ENCODE data around the gene AHI1.
A peak's percentile ranks its signal among the peaks of the same experiment; 100 is the strongest.

AHI1 gene

DNA sequence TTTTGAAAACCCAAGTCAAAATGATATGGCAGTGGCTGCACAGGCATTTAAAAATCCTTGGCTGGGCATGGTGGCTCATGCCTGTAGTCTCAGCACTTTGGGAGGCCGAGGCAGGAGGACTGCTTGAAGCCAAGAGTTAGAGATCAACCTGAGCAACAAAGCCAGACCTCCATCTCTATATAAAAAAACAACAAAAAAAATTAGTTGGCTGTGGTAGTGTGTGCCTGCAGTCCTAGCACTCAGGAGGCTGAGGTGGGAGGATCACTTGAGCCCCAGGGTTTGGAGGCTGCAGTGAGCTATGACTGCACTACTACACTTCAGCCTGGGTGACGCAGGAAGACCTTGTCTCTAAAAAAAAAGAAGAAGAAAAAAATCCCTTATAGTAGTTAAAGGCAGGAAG is 173.6 kb downstream of the AHI1 start:
- no peak for DNase-seq

- DNase-seq: no peak
These were observed 174.3 kb downstream of the AHI1 start for GRCh38 chr6:135323202-135323668.

DNA sequence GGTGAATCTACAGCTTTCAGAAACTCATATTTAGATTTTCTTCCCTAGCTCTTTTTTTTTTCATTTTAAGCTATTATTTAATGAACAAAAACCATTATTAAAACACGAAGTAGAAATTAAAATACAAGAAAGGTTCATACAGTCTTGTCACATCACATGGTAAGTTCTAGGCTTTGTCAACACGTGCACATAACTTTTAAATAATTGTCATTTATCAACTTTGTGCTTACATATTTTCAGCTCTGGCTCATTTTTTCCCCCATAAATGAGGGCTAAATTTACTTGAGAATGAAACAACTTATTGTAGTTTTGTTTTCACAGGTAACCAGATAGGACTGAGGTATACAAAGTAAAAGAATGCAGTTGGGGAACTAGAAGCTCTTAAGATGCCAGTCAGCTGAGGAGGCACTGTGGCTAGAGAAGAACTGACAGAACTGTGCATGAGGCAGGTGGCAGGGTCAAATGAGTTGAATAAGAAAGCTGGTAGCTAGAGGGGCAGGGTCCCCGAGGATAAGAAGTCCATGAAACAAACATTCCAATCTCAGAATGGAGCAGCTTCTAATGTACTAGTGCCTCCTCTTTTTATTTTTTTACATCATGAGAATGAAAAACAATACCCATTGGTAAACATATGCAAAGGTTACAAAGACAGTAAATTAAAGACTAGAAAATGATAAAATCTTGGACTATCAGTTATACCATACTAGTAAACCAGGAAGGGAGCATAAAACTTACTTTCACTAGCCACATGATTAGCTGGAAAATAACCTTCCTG is 174.9 kb downstream of the AHI1 start:
- DNase-seq: no peak

GRCh38 chr6:135320721-135321621 is 176.6 kb downstream of the AHI1 start:
- DNase-seq: no peak

DNA sequence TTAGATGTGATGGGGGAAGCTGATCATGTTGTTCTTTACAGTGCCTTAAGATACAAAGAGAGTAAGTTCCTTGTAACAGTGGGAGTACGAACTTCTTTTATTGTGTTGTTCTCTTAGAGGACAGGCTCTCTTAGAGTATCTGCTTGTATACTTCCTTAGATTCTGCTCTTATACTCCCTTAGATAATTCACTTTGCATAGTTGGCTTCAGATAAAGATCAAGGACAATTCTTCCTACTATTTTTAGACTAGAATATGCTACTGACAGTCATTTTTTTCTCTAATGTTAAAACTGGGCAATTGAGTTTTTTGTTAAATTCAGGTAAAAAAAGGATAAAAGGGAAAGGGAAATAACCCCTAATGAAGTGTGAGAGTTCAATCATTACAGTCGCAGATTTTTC is 177.7 kb downstream of the AHI1 start:
- DNase-seq: no peak

- DNase-seq: no peak
These were observed 178.6 kb downstream of the AHI1 start for GRCh38 chr6:135318738-135319469.

DNA sequence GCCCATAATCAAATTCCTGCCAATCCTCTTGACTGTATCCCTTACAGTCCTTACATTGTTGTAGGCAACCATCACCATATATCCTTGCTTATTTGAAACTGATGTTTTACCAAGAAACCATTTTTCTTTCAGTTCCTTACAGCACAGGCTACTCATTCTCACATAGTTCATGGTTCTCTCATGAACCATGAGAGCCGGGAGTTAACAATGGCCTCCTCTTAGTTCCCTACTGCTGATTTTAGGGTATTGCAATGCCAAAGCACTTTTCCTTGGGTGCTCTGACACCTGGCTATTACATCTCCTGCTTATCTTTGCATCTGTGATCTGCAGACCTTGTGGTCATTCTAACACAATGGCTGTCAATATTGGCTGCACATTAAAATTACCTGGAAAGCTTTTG is 183.0 kb downstream of the AHI1 start:
- no peak for DNase-seq

- peak; percentile 67 for DNase-seq
These were observed 185.9 kb downstream of the AHI1 start for GRCh38 chr6:135311446-135312200.

DNA sequence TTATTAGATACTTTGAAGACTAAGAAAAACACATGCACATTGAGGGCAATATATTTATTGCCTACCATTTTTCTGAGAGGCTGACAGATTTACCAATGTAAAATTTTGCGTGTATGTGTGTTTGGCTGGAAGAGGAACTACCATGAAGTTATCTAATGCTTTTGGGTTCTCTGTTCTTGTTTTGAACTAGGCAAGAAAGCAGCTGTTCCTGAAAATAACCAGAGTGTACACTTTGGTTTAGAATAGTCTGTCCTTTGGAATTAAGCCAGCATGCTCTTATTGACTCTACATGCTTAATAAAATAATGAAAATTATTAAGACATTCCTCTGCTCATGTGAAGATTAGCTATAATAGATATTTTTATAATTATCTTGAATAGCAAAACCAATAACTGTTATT is 187.2 kb downstream of the AHI1 start:
- no peak for DNase-seq

DNA sequence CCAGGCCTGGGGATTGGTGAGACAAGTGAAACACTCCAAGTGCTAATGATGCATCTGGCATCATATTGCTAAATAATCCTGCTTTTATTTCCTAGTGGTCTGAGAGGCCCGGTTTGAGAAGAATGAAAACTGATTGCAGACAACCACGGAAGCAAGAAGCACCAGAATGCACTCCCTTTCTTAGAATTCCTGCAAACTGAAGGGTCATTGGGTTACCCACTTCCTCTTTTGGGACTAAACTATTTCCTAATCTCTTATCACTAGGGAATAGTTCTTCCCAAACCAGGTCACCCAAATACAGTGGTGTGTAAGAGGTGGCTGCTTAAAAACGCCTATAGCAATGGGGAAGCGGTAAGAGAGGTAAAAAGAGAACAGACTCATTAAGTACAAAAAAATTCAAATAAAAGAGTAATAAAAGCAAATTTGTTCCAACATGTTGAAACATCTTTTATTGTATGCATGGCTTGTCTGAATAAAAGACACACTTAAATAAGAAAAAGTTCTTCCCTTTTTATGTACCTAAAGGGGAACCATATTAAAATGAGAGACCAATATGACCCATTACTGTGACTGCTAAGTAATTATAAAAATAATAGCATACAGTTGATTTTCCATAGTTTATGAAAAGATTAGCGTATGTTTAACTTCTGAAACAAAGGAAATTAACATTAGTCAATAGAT is 190.7 kb downstream of the AHI1 start:
- no peak for DNase-seq

- DNase-seq: no peak
These were observed 191.4 kb downstream of the AHI1 start for GRCh38 chr6:135306166-135306565.

GRCh38 chr6:135305684-135306083 is 191.9 kb downstream of the AHI1 start:
- DNase-seq: no peak

DNA sequence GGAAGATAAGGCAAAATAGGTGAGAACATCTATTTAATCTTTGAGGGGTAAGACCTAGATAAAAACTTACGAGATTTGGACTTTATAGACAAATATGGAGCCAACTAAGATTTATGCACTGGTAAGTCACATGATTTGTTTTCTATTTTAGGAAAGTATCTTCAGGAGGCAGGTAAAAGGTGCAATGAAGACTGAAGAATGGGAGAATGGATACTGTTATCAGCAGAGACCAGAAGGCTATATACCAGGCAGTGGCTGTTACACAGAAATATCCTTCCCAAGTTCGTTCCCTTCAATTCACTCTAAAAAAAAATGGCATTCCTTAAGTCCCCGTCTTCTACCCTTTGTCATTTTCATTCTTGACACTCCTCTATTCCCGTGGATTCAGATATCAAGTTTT is 192.7 kb downstream of the AHI1 start:
- no peak for DNase-seq

GRCh38 chr6:135301304-135301703 is 196.2 kb downstream of the AHI1 start:
- DNase-seq: no peak

DNA sequence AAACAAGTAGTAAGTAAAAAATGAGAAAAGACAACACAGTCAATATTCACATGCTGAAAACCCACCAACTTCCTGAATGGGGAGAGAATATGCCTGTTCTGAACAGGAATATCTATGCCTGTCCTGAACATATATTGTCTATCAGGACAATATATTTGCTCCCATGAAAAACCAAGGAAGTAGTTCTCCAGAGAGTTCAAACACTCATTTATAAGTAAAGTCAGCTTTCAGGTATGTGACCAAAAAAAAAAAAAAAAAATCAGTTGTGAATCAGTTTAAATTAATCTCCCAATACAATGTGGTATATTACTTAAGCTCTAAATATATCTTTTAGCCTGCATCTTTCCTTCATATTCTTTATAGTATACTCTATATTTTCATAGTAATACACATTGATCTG is 197.0 kb downstream of the AHI1 start:
- no peak for DNase-seq

GRCh38 chr6:135299256-135299655 is 198.3 kb downstream of the AHI1 start:
- no peak for DNase-seq

- DNase-seq: no peak
These were observed 199.1 kb downstream of the AHI1 start for GRCh38 chr6:135298455-135298854.

- DNase-seq: no peak
These were observed 200.8 kb downstream of the AHI1 start for GRCh38 chr6:135296715-135297114.

DNA sequence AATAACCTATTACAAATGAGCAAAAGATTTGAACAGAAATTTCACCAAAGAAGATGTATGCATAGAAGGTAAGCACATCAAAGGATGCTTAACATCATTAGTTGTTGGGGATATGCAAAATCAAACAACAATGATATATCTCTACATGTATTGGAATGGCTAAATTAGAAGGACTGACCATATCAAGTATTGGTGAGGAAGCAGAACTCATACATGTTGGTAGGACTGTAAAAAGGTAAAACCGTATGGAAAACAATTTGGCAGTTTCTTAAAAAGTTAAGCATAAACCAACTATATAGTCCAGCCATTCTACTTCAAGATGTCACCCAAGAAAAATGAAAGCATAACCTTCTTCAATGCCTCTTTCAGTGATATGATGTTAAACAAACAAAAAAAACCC is 202.5 kb downstream of the AHI1 start:
- no peak for DNase-seq

DNA sequence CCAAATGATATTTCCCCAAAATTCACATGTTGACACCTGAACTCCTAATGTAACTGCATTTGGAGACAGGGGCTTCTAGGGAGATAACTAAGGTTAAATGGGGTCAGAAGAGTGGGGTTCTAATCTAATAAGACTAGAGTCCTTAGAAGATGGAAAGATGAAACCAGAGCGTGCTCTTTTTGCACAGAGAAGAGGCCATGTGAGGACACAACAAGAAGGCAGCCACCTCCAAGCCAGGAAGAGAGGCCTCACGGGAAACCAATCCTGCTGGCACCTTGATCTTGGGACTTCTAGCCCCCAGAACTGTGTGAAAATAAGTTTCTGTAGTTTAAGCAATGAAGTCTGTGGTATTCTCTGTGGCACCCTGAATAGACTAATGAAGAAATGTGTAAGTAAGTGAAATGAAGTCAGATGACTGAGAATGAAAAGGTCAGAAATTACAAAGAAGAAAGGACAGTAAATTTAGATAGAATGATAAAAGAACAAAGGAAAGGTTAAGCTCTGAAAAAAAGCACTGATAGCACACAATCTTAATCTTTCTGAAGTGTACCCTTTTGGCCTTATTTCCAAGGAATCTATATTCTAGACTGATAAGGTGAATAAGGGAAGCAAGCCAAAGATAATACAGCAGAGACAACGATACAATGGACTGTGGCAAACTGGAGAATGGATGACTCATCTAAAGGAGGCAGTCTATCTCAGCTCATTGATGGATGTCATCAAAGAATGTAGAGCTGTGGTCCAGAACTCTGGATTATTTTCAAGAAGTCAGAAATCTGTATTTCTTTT is 206.1 kb downstream of the AHI1 start:
- DNase-seq: no peak

- no peak for DNase-seq
These were observed 207.7 kb downstream of the AHI1 start for GRCh38 chr6:135289816-135290215.

Data from NCI-H2107 (cell line).